Measurements from ENCODE around the gene VAC14. TPM values are rescaled to one million over a fixed set of nuclear protein-coding genes. Genes with fewer than 3 reads are reported as not detected.
"Not testable (repeated sequence)": the region's sequence is repeated elsewhere in the genome, so short reads cannot be mapped to it uniquely, and the experiment has no call there.

VAC14 gene
- total RNA-seq, 1 donor from 2014 or later = 75.1 TPM

GRCh38 chr16:70675851-70676513 is 125.0 kb downstream of the VAC14 start:
- Histone ChIP-seq H3K27ac (peak overlapping the region; percentile 7 to 48), H3K36me3 (peaks cover 65 to 87% of the 10 kb centered on the region in 2 donors), H3K27me3 (no peaks in the 10 kb centered on the region), H3K4me3 (no peak overlapping the region), H3K9me3 (no peaks in the 10 kb centered on the region), H3K4me1 (peaks cover under 1 to 10% of the 10 kb centered on the region in 2 donors)
- TF ChIP-seq, protein P1, sequence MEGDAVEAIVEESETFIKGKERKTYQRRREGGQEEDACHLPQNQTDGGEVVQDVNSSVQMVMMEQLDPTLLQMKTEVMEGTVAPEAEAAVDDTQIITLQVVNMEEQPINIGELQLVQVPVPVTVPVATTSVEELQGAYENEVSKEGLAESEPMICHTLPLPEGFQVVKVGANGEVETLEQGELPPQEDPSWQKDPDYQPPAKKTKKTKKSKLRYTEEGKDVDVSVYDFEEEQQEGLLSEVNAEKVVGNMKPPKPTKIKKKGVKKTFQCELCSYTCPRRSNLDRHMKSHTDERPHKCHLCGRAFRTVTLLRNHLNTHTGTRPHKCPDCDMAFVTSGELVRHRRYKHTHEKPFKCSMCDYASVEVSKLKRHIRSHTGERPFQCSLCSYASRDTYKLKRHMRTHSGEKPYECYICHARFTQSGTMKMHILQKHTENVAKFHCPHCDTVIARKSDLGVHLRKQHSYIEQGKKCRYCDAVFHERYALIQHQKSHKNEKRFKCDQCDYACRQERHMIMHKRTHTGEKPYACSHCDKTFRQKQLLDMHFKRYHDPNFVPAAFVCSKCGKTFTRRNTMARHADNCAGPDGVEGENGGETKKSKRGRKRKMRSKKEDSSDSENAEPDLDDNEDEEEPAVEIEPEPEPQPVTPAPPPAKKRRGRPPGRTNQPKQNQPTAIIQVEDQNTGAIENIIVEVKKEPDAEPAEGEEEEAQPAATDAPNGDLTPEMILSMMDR (IDR thresholded peaks at IDR 0.05) = no peak
- DNase-seq (ENCODE audit: low spot score in 2 of 2) = peak in 1 of 2 donors; percentile 60
- intact Hi-C loops (cut with DNase I) = no loop called here

GRCh38 chr16:70674221-70675014 is 126.5 kb downstream of the VAC14 start:
- Histone ChIP-seq H3K36me3 (peaks cover 78 to 94% of the 10 kb centered on the region in 2 donors), H3K4me3 (no peak overlapping the region), H3K27me3 (no peaks in the 10 kb centered on the region), H3K9me3 (no peaks in the 10 kb centered on the region), H3K27ac (no peak overlapping the region), H3K4me1 (no peaks in the 10 kb centered on the region)
- DNase-seq (ENCODE audit: low spot score in 2 of 2) = peak in 1 of 2 donors; percentile 60
- TF ChIP-seq, protein P1 (IDR thresholded peaks at IDR 0.05) = no peak
- intact Hi-C loops (cut with DNase I) = no loop called here

- H3K27ac ChIP-seq; H3K27me3 ChIP-seq; H3K4me3 ChIP-seq; H3K9me3 ChIP-seq; intact Hi-C loops (cut with DNase I); H3K4me1 ChIP-seq: not testable (repeated sequence)
- peak in 1 of 2 donors; percentile 47 for DNase-seq (ENCODE audit: low spot score in 2 of 2)
- peaks cover 71 to 89% of the 10 kb centered on the region in 2 donors for H3K36me3 ChIP-seq
Measured at GRCh38 chr16:70670938-70671337, 130.0 kb downstream of the VAC14 start.

DNA sequence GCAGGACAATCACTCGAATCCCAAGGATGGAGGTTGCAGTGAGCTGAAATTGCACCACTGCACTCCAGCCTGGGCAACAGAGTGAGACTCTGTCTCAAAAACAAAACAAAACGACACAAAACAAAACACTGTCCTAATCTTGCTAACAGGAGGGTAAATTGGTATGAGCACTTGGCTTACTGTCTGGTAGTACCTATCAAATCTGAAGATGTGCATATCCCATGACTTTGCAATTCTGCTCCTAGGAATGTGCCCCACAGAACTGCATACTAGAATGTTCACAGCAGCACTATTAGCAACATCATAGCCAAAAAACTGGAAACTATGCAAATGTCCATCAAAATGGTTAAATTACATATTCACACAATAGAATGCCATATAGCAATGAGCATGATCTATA is 130.8 kb downstream of the VAC14 start:
- DNase-seq (ENCODE audit: low spot score in 2 of 2) = no peak
- no peak overlapping the region for H3K27ac ChIP-seq

GRCh38 chr16:70665806-70666735 is 134.9 kb downstream of the VAC14 start:
- Histone ChIP-seq H3K9me3 (no peaks in the 10 kb centered on the region), H3K27me3 (no peaks in the 10 kb centered on the region), H3K4me3 (no peak overlapping the region), H3K36me3 (peaks cover 72 to 80% of the 10 kb centered on the region in 2 donors), H3K4me1 (peaks cover 0 to 4% of the 10 kb centered on the region in 2 donors), H3K27ac (no peak overlapping the region)
- intact Hi-C loops (cut with DNase I) = no loop called here
- DNase-seq (ENCODE audit: low spot score in 2 of 2) = peak in 1 of 2 donors; percentile 47
- TF ChIP-seq, protein P1 (IDR thresholded peaks at IDR 0.05) = no peak

More for the DNA sequence above, 130.8 kb downstream of the VAC14 start:
- no peaks in the 10 kb centered on the region for H3K9me3 ChIP-seq
- intact Hi-C loops (cut with DNase I) = no loop called here
- H3K36me3 ChIP-seq = peaks cover 71 to 89% of the 10 kb centered on the region in 2 donors
- TF ChIP-seq, protein P1 (IDR thresholded peaks at IDR 0.05) = no peak
- H3K27me3 ChIP-seq = no peaks in the 10 kb centered on the region
- no peak overlapping the region for H3K4me3 ChIP-seq
- peaks cover 0 to 4% of the 10 kb centered on the region in 2 donors for H3K4me1 ChIP-seq

All from ascending aorta (tissue), 2 donors.